K562 treated with DMSO at 1 percent for 24 hours (cell line): ENCODE measurements around the gene PCDHGB7. TPM values are rescaled to one million over a fixed set of nuclear protein-coding genes. Genes with fewer than 3 reads are reported as not detected.

Experiments
- total RNA-seq: library from RNA; unstranded; fragments of 300-600 nt; gene quantifications from 2 replicates; pipeline ENCODE4 v1.2.3, GENCODE V29; 2022; ENCODE audit warnings: low read depth; ENCODE audit not compliant: insufficient read depth

PCDHGB7 gene
- not detected in 2 replicates for total RNA-seq

DNA sequence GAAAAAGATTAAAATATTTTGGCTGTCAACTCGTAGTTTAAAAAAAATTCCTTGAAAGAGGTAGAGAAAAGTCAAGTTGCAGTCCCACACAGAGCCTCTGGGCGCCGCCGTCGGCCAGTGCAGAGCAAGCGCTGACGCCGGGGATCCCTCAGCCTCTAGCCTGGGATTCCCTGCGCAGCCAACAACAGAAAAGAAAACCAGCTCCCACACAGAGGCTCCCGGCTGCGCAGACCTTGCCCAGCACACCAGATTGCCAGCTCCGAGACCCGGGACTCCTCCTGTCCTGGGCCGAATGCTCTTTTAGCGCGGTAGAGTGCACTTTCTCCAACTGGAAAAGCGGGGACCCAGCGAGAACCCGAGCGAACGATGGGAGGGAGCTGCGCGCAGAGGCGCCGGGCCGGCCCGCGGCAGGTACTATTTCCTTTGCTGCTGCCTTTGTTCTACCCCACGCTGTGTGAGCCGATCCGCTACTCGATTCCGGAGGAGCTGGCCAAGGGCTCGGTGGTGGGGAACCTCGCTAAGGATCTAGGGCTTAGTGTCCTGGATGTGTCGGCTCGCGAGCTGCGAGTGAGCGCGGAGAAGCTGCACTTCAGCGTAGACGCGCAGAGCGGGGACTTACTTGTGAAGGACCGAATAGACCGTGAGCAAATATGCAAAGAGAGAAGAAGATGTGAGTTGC, at the start of gene PCDHGB7:
TSS of gene PCDHGB7 (plus strand) at position 184 of the 679 bp plus-strand sequence. CDS start at position 367, 183 bp downstream.

DNA sequence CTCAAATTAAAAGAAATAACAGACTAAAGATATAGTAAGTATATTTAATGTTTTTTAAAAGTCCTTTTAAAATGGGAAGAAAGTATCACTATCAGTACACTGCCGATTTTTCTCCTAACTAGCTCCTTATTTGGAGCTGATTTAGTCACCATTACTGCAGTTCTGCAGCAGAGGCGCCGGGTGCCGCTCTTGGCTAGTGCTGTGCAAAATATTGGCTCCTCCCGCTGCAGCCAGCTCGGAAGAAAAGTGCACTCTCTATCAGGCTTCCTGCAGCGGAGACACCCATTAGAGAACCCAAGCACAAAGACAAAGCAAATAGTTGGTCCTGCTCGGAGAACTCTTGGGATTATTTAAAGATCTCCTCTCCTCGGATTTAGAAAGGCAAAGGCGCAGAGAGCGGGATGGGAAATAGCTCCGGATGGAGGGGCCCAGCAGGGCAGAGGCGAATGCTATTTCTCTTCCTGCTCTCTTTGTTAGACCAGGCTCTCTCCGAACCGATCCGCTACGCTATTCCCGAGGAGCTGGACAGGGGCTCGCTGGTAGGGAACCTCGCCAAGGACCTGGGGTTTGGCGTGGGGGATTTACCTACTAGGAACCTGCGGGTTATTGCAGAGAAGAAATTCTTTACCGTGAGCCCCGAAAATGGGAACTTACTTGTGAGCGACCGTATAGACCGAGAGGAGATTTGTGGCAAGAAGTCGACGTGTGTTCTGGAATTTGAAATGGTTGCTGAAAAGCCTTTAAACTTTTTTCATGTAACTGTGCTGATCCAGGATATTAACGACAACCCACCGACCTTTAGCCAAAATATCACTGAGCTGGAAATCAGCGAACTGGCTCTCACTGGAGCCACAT, 47.3 kb upstream of the PCDHGB7 start, which contains the start of gene PCDHGB3:
TSS of gene PCDHGB3 (plus strand) at position 249 of the 855 bp plus-strand sequence. CDS start at position 402, 153 bp downstream.

DNA sequence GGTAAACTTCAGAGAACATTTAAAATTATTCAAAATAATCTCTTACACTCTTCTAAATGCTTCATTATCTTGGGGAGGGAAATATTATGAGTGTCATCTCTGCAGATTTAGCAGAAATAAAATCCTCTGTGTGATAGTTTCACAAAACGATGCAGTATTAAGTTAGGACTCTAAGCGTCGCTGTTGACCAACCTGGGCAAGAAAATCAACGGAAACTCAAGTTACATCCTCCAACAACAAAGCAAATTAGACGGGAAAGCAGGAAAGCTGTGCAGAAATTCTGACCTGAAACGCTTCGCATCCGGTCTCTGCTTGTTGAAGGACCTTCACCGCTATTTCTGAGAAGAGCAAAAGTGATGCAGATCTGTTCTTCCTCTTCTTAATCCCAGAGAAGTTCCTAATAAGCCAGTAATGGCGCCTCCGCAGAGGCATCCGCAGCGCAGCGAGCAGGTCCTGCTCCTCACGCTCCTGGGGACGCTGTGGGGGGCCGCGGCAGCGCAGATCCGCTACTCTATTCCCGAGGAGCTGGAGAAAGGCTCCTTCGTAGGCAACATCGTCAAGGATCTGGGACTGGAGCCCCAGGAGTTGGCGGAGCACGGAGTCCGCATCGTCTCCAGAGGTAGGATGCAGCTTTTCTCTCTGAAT, 43.7 kb upstream of the PCDHGB7 start, which contains the start of gene PCDHGA6:
TSS of gene PCDHGA6 (plus strand) at position 219 of the 645 bp plus-strand sequence. CDS start at position 412, 193 bp downstream.

GRCh38 chr5:141382469-141383294, 34.8 kb upstream of the PCDHGB7 start, which contains the start of gene PCDHGA7:
PCDHGA7 (plus strand) TSS chr5:141382742; CDS start chr5:141382900, 158 bp downstream.

DNA sequence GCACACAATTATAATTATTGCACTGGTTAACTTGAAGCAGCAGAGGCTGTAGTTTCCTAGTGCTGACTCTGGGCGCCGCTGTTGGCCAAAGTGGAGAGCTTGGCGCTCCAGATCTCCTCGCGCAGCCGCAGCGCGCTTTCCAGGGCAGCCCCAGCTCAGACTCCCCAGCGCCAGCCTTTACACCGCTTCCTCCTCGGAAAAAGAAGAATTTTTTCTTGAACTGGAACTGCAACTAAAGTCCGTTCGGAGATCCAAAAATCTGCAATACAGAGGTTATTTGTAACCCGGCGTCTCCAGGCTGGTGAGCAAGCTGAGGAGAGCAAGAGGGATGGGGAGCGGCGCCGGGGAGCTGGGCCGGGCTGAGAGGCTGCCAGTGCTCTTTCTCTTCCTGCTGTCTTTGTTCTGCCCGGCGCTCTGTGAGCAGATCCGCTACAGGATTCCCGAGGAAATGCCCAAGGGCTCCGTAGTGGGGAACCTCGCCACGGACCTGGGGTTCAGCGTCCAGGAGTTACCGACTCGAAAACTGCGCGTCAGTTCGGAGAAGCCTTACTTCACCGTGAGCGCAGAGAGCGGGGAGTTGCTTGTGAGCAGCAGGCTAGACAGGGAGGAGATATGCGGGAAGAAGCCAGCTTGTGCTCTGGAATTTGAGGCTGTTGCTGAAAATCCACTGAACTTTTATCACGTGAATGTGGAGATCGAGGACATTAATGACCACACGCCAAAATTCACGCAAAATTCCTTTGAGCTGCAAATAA, 29.7 kb upstream of the PCDHGB7 start, which contains the start of gene PCDHGB4:
TSS of gene PCDHGB4 (plus strand) at position 142 of the 755 bp plus-strand sequence. CDS start at position 329, 187 bp downstream.

DNA sequence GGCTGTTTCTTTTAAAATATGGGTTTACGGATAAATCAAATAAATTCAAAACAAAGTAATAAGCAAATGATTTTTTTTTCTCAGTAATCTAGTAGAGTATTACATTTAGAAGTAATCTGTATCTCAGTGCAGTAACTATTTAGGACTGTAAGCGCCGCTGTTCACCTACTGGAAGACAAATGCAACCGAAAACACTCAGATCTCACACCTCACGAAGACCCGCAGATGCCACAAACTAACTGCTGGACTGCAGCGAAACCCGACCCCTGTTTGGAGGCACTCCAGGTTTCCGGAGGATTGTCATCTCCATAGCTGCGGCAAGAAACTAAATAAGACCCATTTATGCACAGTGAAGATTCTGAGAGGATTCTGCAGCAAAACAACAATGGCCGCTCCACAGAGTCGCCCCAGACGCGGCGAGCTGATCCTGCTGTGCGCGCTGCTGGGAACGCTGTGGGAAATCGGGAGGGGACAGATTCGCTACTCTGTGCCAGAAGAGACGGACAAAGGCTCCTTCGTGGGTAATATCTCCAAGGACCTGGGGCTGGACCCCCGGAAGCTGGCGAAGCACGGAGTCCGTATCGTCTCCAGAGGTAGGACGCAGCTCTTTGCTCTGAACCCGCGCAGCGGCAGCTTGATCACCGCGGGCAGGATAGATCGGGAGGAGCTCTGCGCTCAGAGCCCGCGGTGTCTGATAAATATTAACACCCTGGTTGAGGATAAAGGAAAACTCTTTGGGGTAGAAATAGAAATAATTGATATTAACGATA, 24.9 kb upstream of the PCDHGB7 start, which contains the start of gene PCDHGA8:
TSS of gene PCDHGA8 (plus strand) at position 205 of the 770 bp plus-strand sequence. CDS start at position 386, 181 bp downstream.

DNA sequence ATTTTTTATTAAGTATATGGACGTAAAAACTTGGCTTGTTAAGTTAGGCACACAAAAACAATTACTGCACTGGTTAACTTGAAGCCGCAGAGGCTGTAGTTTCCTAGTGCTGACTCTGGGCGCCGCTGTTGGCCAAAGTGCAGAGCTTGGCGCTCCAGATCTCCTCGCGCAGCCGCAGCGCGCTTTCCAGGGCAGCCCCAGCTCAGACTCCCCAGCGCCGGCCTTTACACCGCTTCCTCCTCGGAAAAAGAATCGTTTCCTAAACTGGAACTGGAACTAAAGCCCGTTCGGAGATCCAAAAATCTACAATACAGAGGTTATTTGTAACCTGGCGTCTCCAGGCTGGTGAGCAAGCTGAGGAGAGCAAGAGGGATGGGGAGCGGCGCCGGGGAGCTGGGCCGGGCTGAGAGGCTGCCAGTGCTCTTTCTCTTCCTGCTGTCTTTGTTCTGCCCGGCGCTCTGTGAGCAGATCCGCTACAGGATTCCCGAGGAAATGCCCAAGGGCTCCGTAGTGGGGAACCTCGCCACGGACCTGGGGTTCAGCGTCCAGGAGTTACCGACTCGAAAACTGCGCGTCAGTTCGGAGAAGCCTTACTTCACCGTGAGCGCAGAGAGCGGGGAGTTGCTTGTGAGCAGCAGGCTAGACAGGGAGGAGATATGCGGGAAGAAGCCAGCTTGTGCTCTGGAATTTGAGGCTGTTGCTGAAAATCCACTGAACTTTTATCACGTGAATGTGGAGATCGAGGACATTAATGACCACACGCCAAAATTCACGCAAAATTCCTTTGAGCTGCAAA, 19.5 kb upstream of the PCDHGB7 start, which contains the start of gene PCDHGB5:
TSS of gene PCDHGB5 (plus strand) at position 192 of the 796 bp plus-strand sequence. CDS start at position 373, 181 bp downstream.

GRCh38 chr5:141402553-141403243, 14.8 kb upstream of the PCDHGB7 start, which contains the start of gene PCDHGA9:
PCDHGA9 (plus strand) TSS chr5:141402778; CDS start chr5:141402953, 175 bp downstream.

GRCh38 chr5:141407790-141408505, 9.5 kb upstream of the PCDHGB7 start, which contains the start of gene PCDHGB6:
PCDHGB6 (plus strand) TSS chr5:141408021; CDS start chr5:141408203, 182 bp downstream.

GRCh38 chr5:141412854-141413539, 4.5 kb upstream of the PCDHGB7 start, which contains the start of gene PCDHGA10:
PCDHGA10 (plus strand) TSS chr5:141412987; CDS start chr5:141413176, 189 bp downstream.

DNA sequence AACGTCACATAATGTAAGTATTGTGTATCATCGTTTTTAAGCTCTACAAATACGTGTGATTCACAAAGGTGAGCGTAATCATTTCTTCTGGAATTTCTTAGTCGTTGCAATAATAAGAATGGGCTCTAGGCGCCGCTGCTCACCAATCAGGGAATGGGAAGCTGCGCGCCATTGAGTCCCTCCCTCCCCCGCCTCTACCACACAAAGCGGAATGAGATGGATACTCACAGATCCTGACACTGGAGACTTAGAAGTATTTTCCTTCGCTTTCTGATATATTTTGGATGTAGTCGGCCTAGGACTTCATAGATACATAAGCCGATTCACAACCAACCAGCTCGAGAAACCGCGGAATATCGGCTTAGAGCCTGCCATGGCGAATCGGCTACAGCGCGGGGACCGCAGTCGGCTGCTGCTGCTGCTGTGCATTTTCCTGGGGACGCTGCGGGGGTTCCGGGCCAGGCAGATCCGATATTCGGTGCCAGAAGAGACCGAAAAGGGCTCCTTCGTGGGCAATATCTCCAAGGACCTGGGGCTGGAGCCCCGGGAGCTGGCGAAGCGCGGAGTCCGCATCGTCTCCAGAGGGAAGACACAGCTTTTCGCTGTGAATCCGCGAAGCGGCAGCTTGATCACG, 3.5 kb downstream of the PCDHGB7 start, which contains the start of gene PCDHGA11:
TSS of gene PCDHGA11 (plus strand) at position 197 of the 634 bp plus-strand sequence. CDS start at position 374, 177 bp downstream.

DNA sequence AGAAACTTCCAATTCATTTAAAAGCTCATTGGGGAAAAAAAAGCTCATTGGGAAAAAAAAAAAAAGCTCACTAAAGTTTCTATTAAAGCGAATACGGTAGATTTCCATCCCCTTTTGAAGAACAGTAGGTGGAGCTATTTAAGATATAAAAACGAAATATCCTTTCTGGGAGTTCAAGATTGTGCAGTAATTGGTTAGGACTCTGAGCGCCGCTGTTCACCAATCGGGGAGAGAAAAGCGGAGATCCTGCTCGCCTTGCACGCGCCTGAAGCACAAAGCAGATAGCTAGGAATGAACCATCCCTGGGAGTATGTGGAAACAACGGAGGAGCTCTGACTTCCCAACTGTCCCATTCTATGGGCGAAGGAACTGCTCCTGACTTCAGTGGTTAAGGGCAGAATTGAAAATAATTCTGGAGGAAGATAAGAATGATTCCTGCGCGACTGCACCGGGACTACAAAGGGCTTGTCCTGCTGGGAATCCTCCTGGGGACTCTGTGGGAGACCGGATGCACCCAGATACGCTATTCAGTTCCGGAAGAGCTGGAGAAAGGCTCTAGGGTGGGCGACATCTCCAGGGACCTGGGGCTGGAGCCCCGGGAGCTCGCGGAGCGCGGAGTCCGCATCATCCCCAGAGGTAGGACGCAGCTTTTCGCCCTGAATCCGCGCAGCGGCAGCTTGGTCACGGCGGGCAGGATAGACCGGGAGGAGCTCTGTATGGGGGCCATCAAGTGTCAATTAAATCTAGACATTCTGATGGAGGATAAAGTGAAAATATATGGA, 13.0 kb downstream of the PCDHGB7 start, which contains the start of gene PCDHGA12:
TSS of gene PCDHGA12 (plus strand) at position 176 of the 782 bp plus-strand sequence. CDS start at position 429, 253 bp downstream.

